Activated T-helper 1 cell treated with Interleukin-2 at 50 U/mL for 16 hours (primary cell): ENCODE data around the gene SLC7A14.

Source experiments
- DNase-seq: peaks from one replicate; pipeline ENCODE4 v3.0.0-alpha.2; 2020; ENCODE audit warnings: low read depth

Gene SLC7A14

DNA sequence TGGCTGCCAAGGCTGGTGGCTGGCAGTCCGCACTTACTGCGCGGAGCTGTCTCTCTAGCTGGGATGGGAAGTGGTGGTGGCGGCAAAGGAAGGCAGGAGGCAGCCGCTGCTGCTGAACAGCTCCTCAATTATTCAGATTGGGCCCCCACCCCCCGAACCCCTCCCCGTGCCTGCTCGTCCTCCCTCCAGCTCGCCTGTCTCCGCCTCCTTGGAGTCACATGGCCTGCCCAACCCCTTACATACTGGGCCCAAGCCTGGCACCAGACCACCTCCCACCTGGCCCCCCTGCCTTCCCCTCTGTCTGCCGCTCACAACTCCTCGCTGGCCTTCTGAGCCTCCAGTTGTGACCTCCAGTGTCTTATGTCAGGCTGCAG lies at the start of gene SLC7A14:
TSS of gene SLC7A14 (minus strand) at position 139 of the 374 bp plus-strand sequence. CDS start 59,139 bp downstream, outside the sequence.
- no peak for DNase-seq

- no peak for DNase-seq
Measured at GRCh38 chr3:170635385-170635735, 49.5 kb upstream of the SLC7A14 start.

DNA sequence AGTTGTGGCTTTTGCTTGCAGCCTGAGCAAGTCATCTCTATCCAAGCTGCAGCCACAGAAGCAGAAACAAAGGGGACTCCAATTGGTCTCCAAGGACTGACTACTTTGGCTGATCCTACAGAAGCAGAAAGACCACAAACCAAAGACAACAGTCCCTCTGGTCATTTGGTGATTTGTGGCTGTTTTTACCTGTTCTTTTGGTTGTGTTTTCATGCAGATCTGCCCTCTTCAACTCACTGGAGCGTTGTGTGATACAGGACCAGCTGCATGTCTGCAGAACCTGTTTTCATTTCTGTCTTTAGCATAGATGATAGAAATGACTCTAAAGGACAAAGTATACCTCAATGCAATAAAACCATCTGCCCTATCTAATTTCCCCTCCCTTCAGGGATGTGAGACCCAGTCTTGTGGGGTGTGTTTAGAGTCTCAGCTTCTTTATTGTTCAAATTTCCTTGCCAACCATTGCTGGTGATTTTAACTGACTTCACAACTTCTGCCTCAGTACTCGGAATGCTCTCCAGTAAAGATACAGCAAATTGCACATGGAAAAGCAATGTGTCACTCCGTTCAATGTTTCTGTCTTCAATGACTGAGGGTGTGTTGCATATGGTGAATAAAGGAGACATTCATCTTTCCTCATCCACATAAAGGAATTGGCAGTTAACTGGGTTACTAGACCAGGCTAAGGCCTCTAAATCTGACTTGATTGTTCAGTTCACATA lies 48.9 kb upstream of the SLC7A14 start:
- DNase-seq = no peak

DNA sequence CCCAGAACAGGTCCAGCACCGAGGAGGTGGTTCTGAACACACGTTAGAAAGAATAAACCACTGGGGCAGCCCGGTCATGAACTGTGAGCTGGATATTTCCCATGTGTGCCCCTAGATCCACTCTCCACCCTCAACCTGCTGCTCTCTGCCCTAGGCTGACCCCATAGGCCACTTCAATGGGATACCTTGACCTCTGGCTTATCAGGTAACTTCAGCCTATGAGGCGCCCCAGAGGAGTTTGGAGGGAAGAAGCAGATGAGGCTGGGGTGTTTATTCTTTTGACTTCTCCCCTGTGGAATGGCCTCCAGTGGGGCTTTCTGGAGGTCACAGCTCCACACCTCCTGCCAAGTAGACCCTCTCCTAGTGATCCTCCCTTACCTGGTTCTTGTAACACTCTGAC lies 47.7 kb upstream of the SLC7A14 start:
- no peak for DNase-seq

DNA sequence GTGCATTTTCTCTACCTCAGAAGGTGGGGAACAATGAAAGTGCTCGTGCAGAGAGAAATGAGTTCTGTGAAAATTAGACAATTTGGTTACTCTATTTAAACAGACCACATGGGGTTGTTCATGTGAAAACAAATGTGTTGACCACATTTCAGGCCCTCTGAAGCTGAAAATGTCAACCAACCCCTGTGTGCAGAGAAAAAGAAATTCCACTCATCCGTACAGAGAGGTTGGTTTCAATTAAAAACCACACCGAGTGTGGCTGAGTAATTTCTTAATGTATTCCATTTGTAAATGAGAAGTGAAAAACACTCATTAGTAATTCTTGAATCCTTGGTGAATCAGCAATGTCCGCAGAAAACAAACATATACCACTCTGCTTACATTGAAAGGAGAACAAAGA lies 46.9 kb upstream of the SLC7A14 start:
- DNase-seq = no peak

- DNase-seq = no peak
Measured at GRCh38 chr3:170631755-170632488, 46.0 kb upstream of the SLC7A14 start.

DNA sequence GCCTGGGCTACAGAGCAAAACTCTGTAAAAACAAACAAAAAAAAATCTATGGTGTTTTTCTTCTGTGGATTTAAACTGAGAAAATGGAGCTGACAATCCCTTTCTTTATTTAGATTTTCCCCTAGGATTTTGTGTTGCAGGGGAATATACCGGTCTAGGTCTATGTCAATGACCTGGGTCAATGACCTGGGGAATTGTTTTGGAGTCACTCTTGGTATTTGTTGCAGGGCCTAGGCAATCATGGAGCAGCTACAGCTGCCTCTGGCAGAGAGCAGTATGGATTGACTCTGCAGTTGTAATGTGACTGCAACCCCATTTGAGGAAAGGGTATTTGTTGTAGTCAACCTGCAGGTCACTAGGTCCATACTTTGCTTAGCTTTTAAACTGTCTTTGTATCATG lies 37.6 kb upstream of the SLC7A14 start:
- no peak for DNase-seq

GRCh38 chr3:170622369-170623159 lies 36.7 kb upstream of the SLC7A14 start:
- DNase-seq = no peak

DNA sequence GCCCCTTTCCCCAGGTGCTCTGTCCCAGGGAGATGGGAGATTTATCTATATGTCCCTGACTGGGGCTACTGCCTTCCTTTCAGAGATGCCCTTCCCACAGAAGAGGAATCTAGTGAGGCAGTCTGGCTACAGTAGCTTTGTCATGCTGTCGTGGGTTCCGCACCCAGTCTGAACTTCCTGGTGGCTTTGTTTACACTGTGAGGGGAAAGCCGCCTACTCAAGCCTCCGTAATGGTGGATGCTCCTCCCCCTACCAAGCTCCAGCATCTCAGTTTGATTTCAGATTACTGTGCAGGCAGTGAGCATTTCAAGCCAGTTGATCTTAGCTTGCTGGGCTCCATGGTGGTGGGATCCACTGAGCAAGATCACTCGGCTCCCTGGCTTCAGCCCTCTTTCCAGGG lies 35.4 kb upstream of the SLC7A14 start:
- DNase-seq = no peak

GRCh38 chr3:170614214-170614966 lies 28.5 kb upstream of the SLC7A14 start:
- no peak for DNase-seq

GRCh38 chr3:170611751-170612150 lies 25.9 kb upstream of the SLC7A14 start:
- DNase-seq = no peak

DNA sequence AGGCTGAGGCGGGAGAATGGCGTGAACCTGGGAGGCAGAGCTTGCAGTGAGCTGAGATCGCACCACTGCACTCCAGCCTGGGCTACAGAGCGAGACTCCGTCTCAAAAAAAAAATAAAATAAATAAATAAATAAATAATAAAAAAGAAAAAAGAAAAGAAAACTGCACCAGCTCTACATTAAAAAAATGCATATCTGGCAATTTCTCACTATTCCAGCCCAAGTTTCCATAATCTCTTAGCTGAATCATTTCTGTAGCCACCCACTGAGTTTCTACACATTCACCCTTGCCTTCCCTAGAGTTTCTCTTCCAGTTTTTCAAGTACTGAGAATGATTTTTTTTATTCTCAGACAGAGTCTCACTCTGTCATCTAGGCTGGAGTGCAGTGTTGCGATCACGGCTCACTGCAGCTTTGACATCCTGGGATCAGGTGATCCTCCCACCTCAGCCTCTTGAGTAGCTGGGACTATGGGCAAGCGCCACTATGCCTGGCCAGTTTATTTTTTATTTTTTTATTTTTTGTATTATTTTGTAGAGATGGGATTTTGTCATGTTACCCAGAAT lies 24.5 kb upstream of the SLC7A14 start:
- no peak for DNase-seq

- no peak for DNase-seq
Measured at GRCh38 chr3:170608475-170608874, 22.6 kb upstream of the SLC7A14 start.

GRCh38 chr3:170606675-170607074 lies 20.8 kb upstream of the SLC7A14 start:
- no peak for DNase-seq

DNA sequence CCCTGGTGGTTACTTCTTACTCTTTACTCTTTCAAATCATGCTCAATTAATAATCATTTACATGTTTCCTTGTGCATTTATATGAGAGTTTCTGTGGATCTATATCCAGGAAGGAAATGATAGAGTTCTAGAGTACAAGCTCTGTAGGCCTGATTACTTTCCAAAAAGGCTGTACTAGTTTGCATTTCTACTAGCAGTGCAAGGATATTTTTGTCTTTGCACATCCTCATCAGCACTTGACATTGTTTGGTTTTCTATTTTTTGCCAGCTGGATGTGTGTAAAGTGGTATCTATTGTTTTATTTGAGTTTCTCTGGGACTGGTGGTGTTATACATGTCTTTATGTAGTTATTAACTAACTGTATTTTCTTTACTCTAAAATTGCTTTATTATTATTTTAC lies 19.6 kb upstream of the SLC7A14 start:
- DNase-seq = no peak

- no peak for DNase-seq
Measured at GRCh38 chr3:170603770-170604510, 18.1 kb upstream of the SLC7A14 start.

- DNase-seq = no peak
Measured at GRCh38 chr3:170602556-170602955, 16.7 kb upstream of the SLC7A14 start.

GRCh38 chr3:170600005-170600624 lies 14.2 kb upstream of the SLC7A14 start:
- no peak for DNase-seq

GRCh38 chr3:170599091-170599490 lies 13.2 kb upstream of the SLC7A14 start:
- no peak for DNase-seq

DNA sequence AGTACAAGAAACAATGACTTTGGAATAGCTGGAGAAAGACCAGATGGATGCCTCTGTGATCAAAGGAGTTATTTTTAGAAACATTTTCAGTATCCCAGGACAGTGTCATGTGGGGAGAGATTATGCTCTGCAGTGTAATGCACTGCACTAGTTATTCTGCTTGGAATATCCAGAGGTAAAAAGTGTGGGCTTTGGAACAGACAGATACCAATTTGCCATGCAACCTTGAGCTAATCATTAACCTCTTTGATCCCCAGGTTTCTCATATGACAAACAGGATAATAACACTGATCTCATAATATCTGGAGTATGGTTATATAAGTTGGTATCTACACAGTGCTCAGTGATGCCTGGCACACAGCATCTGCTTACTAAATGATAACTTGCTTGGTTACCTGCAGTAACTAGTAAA lies 12.2 kb upstream of the SLC7A14 start:
- DNase-seq = no peak

DNA sequence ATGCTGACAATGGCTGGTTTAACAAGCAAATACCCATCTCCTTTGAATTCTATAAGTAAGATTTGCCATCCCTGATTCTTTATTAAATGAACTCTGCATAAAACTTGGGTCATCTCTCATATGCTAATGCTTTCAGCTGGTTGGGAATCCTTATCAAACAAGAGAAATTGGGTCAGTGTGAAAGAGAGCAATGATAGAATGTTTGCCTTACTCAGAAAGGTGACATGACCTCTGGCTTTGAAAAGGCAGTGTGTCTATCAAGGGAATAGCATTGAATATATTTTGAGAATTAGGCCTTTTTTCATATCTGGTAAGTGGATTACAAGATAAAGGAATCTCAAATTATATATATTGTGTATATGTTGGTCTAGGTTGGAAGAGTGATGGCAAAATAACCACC lies 8.7 kb upstream of the SLC7A14 start:
- DNase-seq = no peak
